ENCODE data around the gene ARF6. TPM values are rescaled to one million over a fixed set of nuclear protein-coding genes. Genes with fewer than 3 reads are reported as not detected.
"Not testable (repeated sequence)": the region's sequence is repeated elsewhere in the genome, so short reads cannot be mapped to it uniquely, and the experiment has no call there.

Gene ARF6
- total RNA-seq, 4 donors from 2014 or later = 41.5 to 66.4 (median 51.7) TPM

DNA sequence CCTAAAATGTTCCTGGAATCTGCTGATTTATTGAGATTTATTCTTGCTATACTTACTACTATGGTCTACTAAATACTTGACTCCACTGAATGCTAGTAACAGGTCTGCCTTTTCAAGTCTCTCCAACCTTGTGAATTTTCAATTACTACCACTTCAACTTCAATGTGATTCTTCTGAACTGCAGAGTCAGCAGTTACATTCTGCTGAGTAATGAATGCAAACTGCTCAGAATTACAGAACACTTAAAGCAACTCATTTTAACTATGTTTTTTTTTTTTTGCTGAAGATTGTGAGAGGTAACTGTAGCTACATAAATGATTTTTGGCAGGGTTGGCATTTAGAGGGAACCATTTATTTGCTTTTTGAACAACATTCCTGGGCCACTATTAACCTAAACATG lies 41.8 kb downstream of the ARF6 start:
- H3K27me3 ChIP-seq = no peaks in the 10 kb centered on the region
- H3K36me3 ChIP-seq = no peaks in the 10 kb centered on the region
- no peak for TF ChIP-seq POLR2A (IDR thresholded peaks at IDR 0.05; ENCODE audit: low read depth)
- TF ChIP-seq POLR2AphosphoS5 (IDR thresholded peaks at IDR 0.05) = no peak
- no peak for TF ChIP-seq EP300 (IDR thresholded peaks at IDR 0.05)
- TF ChIP-seq, protein P1, sequence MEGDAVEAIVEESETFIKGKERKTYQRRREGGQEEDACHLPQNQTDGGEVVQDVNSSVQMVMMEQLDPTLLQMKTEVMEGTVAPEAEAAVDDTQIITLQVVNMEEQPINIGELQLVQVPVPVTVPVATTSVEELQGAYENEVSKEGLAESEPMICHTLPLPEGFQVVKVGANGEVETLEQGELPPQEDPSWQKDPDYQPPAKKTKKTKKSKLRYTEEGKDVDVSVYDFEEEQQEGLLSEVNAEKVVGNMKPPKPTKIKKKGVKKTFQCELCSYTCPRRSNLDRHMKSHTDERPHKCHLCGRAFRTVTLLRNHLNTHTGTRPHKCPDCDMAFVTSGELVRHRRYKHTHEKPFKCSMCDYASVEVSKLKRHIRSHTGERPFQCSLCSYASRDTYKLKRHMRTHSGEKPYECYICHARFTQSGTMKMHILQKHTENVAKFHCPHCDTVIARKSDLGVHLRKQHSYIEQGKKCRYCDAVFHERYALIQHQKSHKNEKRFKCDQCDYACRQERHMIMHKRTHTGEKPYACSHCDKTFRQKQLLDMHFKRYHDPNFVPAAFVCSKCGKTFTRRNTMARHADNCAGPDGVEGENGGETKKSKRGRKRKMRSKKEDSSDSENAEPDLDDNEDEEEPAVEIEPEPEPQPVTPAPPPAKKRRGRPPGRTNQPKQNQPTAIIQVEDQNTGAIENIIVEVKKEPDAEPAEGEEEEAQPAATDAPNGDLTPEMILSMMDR (IDR thresholded peaks at IDR 0.05) = no peak
- no peaks in the 10 kb centered on the region for H3K9me3 ChIP-seq
- no peak overlapping the region for H3K27ac ChIP-seq (replicated peaks in 1 of 4)
- DNase-seq (ENCODE audit: extremely low spot score) = no peak
- intact Hi-C loops (cut with DNase I) = no loop called here
- no peaks in the 10 kb centered on the region for H3K4me1 ChIP-seq
- no peak overlapping the region for H3K4me3 ChIP-seq

DNA sequence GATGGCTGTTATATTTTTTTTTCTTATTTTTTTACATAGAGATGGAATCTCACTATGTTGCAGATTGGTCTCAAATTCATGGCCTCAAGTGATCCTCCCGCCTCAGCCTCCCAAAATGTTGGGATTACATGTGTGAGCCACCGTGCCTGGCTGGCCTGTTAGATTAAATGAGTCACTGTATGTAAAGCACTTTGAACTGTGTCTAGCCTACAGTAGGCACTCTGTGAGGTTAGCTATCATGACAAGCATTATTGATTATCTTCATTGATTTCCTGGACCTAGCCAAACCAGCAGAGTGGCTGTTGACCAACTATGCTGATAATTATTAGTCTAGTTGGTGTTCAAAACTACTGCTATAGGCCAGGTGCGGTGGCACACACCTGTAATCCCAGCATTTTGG lies 42.6 kb downstream of the ARF6 start:
- 97% methylated on average over 3 of the region's 3 CpGs for WGBS
- TF ChIP-seq, protein P1 (IDR thresholded peaks at IDR 0.05) = no peak
- no peak for TF ChIP-seq EP300 (IDR thresholded peaks at IDR 0.05)
- TF ChIP-seq POLR2A (IDR thresholded peaks at IDR 0.05; ENCODE audit: low read depth) = no peak
- TF ChIP-seq POLR2AphosphoS5 (IDR thresholded peaks at IDR 0.05) = no peak
- Histone ChIP-seq H3K4me1 (no peaks in the 10 kb centered on the region), H3K36me3 (no peaks in the 10 kb centered on the region), H3K9me3 (no peaks in the 10 kb centered on the region), H3K27me3 (no peaks in the 10 kb centered on the region), H3K4me3 (no peak overlapping the region), H3K27ac (replicated peaks in 1 of 4) (no peak overlapping the region)
- intact Hi-C loops (cut with DNase I) = no loop called here
- no peak for DNase-seq (ENCODE audit: extremely low spot score)

DNA sequence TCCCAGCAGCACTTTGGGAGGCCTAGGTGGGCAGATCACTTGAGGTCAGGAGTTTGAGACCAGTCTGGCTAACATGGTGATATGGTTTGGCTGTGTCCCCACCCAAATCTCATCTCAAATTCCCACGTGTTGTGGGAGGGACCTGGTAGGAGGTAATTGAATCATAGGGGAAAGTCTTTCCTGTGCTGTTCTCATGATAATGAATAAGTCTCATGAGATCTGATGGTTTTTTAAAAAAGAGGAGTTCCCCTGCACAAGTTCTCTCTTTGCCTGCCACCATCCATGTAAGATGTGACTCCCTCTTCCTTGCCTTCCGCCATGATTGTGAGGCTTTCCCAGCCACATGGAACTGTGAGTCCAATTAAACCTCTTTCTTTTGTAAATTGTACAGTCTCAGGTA lies 43.4 kb downstream of the ARF6 start:
- H3K4me1 ChIP-seq; intact Hi-C loops (cut with DNase I); H3K36me3 ChIP-seq; DNase-seq (ENCODE audit: extremely low spot score); H3K27me3 ChIP-seq; H3K27ac ChIP-seq (replicated peaks in 1 of 4); H3K4me3 ChIP-seq; H3K9me3 ChIP-seq: not testable (repeated sequence)
- WGBS = 91% methylated on average over 2 of the region's 2 CpGs

DNA sequence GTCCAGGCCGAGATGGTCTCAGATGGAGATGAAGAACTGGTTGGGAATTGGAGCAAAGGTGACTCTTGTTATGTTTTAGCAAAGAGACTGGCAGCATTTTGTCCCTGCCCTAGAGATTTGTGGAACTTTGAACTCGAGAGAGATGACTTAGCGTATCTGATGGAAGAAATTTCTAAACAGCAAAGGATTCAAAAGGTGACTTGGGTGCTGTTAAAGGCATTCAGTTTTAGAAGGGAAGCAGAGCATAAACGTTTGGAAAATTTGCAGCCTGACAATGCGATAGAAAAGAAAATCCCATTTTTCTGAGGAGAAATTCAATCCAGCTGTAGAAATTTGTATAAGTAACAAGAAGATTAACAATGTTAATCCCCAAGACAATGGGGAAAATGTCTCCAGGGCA lies 44.0 kb downstream of the ARF6 start:
- 84% methylated on average over 5 of the region's 5 CpGs for WGBS
- H3K27ac ChIP-seq (replicated peaks in 1 of 4); H3K9me3 ChIP-seq; DNase-seq (ENCODE audit: extremely low spot score); H3K27me3 ChIP-seq; H3K4me1 ChIP-seq; H3K4me3 ChIP-seq; H3K36me3 ChIP-seq; intact Hi-C loops (cut with DNase I): not testable (repeated sequence)

DNA sequence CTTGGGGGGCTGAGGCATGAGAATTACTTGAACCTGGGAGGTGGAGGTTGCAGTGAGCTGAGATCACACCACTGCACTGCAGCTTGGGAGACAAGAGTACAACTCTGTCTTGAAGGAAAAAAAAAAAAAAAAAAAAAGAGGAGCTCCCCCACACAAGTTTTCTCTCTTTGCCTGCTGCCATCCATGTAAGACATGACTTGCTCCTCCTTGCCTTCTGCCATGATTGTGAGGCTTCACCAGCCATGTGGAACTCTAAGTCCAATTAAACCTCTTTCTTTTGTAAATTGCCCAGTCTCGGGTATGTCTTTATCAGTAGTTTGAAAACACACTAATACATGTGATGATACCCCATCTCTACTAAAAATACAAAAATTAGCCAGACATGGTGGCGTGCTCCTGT lies 46.3 kb downstream of the ARF6 start:
- WGBS = 97% methylated on average over 2 of the region's 2 CpGs

DNA sequence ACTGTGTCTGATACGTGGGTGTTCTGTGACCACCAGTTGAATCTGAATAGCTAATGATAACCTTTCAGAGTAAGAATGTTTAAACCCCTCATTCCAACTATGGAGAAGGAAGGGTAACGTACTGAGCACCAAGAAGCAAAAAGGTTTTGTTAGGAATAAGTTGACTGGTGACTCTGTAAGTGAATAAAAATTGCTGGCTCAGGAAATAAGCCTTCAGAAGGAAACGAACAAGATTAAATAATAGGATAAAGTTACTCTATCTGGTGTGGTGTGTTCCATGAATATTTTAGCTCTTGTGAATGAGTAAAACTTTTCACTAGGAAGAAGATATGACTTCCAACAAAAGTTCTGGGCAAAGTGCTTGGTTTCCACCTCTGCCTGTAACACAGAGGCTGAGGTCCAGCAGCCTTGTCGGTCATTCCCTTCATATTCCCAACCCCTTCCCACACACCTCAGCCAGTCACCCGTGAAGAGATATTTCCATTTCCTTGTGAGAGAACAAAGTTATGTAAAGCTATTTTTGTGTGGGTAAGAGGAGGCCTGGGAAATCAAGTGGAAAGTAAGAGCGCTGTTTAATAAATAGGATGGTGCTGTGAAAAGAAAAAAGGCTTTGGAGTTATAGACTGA lies 47.1 kb downstream of the ARF6 start:
- TF ChIP-seq EP300 (IDR thresholded peaks at IDR 0.05) (no peak), POLR2A (IDR thresholded peaks at IDR 0.05; ENCODE audit: low read depth) (no peak), POLR2AphosphoS5 (IDR thresholded peaks at IDR 0.05) (no peak)
- TF ChIP-seq, protein P1 (IDR thresholded peaks at IDR 0.05) = no peak
- Histone ChIP-seq H3K4me3 (no peak overlapping the region), H3K27me3 (no peaks in the 10 kb centered on the region), H3K4me1 (no peaks in the 10 kb centered on the region), H3K36me3 (no peaks in the 10 kb centered on the region), H3K27ac (replicated peaks in 1 of 4) (no peak overlapping the region), H3K9me3 (no peaks in the 10 kb centered on the region)
- 78% methylated on average over 6 of the region's 6 CpGs for WGBS
- intact Hi-C loops (cut with DNase I) = no loop called here
- no peak for DNase-seq (ENCODE audit: extremely low spot score)

More for the DNA sequence above, 46.3 kb downstream of the ARF6 start:
- H3K4me3 ChIP-seq; DNase-seq (ENCODE audit: extremely low spot score); H3K4me1 ChIP-seq; H3K27ac ChIP-seq (replicated peaks in 1 of 4); H3K36me3 ChIP-seq; intact Hi-C loops (cut with DNase I); H3K27me3 ChIP-seq; H3K9me3 ChIP-seq: not testable (repeated sequence)
